ENCODE results near the gene ARAP2. TPM values are rescaled to one million over a fixed set of nuclear protein-coding genes. Genes with fewer than 3 reads are reported as not detected.

Gene ARAP2
- total and polyA plus RNA-seq, 2 experiments from 2014 or later: 0.92 to 4.8 TPM

GRCh38 chr4:36255577-36255976 lies 11.3 kb upstream of the ARAP2 start (continued):
- no peak for TF ChIP-seq ZNF462 (CRISPR knock-in tag; IDR thresholded peaks at IDR 0.05)
- TF ChIP-seq NANOG (IDR thresholded peaks at IDR 0.05; ENCODE audit: borderline replicate concordance): no peak

- Histone ChIP-seq H3K4me3 (no peak overlapping the region), H3K36me3 (ENCODE audit: insufficient read depth) (no peaks in the 10 kb centered on the region), H4K20me1 (replicated peaks; ENCODE audit: insufficient read depth) (no peaks in the 10 kb centered on the region), H3K9me2 (ENCODE audit: insufficient read depth) (no peaks in the 10 kb centered on the region), H3K27ac (ENCODE audit: low read depth) (no peak overlapping the region), H3K79me2 (replicated peaks; ENCODE audit: insufficient read depth) (no peaks in the 10 kb centered on the region), H3K4me1 (ENCODE audit: insufficient read depth) (no peaks in the 10 kb centered on the region), H3K4me2 (no peak overlapping the region), H3F3A (replicated peaks; ENCODE audit: low read depth) (no peaks in the 10 kb centered on the region), H2AFZ (no peak overlapping the region), H3K27me3 (ENCODE audit: insufficient read depth) (no peaks in the 10 kb centered on the region)
- no peaks in the 10 kb centered on the region for H3K27me3 Mint-ChIP-seq (ENCODE audit: insufficient read depth, low read depth, poor library complexity)
- H3K4me1 Mint-ChIP-seq: peaks cover 10% of the 10 kb centered on the region
- no peak overlapping the region for H3K4me3 Mint-ChIP-seq
- no peak overlapping the region for H3K27ac Mint-ChIP-seq
- DNase-seq (ENCODE audit: low spot score) (no peak), ATAC-seq (no peak)
- H3K9me3 Mint-ChIP-seq: no peaks in the 10 kb centered on the region
- H3K36me3 Mint-ChIP-seq (ENCODE audit: low read depth): no peaks in the 10 kb centered on the region
- TF ChIP-seq JUNB (IDR thresholded peaks at IDR 0.05; ENCODE audit: unreplicated experiment): no peak
- no peak for TF ChIP-seq REST (IDR thresholded peaks at IDR 0.05; ENCODE audit: unreplicated experiment)
- no peak for TF ChIP-seq STAT1 (IDR thresholded peaks at IDR 0.05; ENCODE audit: unreplicated experiment)
- no peak for TF ChIP-seq ZNF462 (CRISPR knock-in tag; IDR thresholded peaks at IDR 0.05)
- no peak for TF ChIP-seq CREB1 (CRISPR knock-in tag; IDR thresholded peaks at IDR 0.05; ENCODE audit: low read depth)
- no peak for TF ChIP-seq POLR2AphosphoS5 (IDR thresholded peaks at IDR 0.05; ENCODE audit: low read depth)
Measured at GRCh38 chr4:36254371-36254770, 10.1 kb upstream of the ARAP2 start.

Measured in GM23338 (cell line).